Measurements from ENCODE around the gene DNAJB8.

Gene DNAJB8

DNA sequence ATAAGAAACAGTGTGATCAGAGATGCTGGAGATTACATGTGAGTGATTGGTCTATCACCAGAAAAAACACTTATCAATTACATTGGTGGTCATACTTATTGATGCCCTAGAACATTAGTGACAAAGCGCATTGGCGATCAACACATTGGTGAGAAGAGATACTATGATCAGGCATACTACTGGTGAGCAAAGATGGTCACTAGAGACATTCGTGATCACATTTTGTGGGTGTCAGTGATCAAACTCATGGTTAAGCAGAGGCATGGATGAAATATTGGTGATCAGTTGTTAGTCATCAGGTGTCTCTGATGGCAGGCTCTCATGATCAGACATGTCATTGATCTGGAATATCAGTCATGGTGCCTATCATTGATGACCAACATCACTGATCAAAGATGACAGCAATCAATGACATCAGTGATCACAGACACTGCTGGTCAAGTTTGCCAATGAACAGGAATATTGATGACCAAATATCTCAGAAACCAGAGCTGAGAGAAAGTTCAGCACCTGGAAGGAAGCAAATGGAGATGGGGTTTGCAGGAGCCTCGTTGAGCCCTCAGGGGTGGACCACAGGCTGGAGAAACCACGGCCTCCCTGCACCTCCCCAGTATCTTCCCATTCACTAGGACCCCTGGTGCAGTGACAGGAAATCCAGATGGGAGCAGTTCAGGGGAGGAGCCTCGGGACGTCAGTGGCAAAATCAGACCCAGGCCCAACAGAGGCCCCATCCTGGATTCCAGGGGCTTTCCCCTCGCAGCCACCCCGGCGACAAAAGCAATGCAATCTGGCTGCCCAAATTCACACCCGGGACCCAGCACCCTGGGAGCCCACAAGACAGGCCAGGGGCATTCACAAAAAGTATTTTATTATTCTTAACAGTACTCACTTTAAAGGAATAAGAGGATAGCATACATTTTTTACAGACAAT, 12.2 kb upstream of the DNAJB8 start:
- Histone ChIP-seq H3K4me3 (ENCODE audit: low read length) (no peak overlapping the region), H3K36me3 (ENCODE audit: control insufficient read depth, insufficient read depth, low read length) (no peaks in the 10 kb centered on the region), H3K27me3 (ENCODE audit: control insufficient read depth, insufficient read depth, low read length) (peaks cover 23% of the 10 kb centered on the region), H3K27ac (ENCODE audit: low read depth, low read length) (no peak overlapping the region), H3K4me1 (ENCODE audit: control insufficient read depth, insufficient read depth, low read length) (no peaks in the 10 kb centered on the region), H3K9ac (ENCODE audit: low read length) (no peak overlapping the region)

GRCh38 chr3:128476659-128477058, 10.0 kb upstream of the DNAJB8 start:
- Histone ChIP-seq H3K4me1 (ENCODE audit: control insufficient read depth, insufficient read depth, low read length) (no peaks in the 10 kb centered on the region), H3K27ac (ENCODE audit: low read depth, low read length) (no peak overlapping the region), H3K4me3 (ENCODE audit: low read length) (no peak overlapping the region), H3K9ac (ENCODE audit: low read length) (no peak overlapping the region), H3K36me3 (ENCODE audit: control insufficient read depth, insufficient read depth, low read length) (no peaks in the 10 kb centered on the region), H3K27me3 (ENCODE audit: control insufficient read depth, insufficient read depth, low read length) (peaks cover 8% of the 10 kb centered on the region)

DNA sequence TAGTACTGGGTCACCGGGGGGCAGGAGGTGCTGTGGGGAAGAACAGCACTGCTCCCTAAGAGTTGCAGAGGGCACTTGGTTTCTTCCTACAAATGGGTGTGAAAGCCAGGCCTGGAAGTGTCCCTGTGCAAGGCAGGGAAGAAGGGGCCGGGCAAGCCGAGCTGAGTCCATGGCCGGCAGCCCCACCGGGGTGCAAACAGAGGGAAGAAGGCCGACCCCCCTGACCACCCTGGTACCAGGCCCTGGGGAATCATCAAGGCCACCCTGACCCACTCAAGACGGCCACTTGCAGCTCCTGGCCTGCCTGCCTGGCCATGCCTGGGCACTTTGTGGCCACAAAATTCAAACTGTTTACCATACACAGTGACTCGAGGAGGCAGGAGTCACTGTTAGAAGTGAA, 8.7 kb upstream of the DNAJB8 start:
- Histone ChIP-seq H3K4me3 (ENCODE audit: low read length) (no peak overlapping the region), H3K27ac (ENCODE audit: low read depth, low read length) (no peak overlapping the region), H3K36me3 (ENCODE audit: control insufficient read depth, insufficient read depth, low read length) (no peaks in the 10 kb centered on the region), H3K27me3 (ENCODE audit: control insufficient read depth, insufficient read depth, low read length) (peaks cover 8% of the 10 kb centered on the region), H3K9ac (ENCODE audit: low read length) (no peak overlapping the region), H3K4me1 (ENCODE audit: control insufficient read depth, insufficient read depth, low read length) (no peaks in the 10 kb centered on the region)

GRCh38 chr3:128473737-128474136, 7.0 kb upstream of the DNAJB8 start:
- Histone ChIP-seq H3K27ac (ENCODE audit: low read depth, low read length) (no peak overlapping the region), H3K4me1 (ENCODE audit: control insufficient read depth, insufficient read depth, low read length) (no peaks in the 10 kb centered on the region), H3K27me3 (ENCODE audit: control insufficient read depth, insufficient read depth, low read length) (peaks cover 3% of the 10 kb centered on the region), H3K9ac (ENCODE audit: low read length) (no peak overlapping the region), H3K4me3 (ENCODE audit: low read length) (no peak overlapping the region), H3K36me3 (ENCODE audit: control insufficient read depth, insufficient read depth, low read length) (no peaks in the 10 kb centered on the region)

GRCh38 chr3:128473180-128473519, 6.5 kb upstream of the DNAJB8 start:
- peaks cover 3% of the 10 kb centered on the region for H3K27me3 ChIP-seq (ENCODE audit: control insufficient read depth, insufficient read depth, low read length)
- no peak overlapping the region for H3K27ac ChIP-seq (ENCODE audit: low read depth, low read length)
- no peak overlapping the region for H3K4me3 ChIP-seq (ENCODE audit: low read length)
- H3K4me1 ChIP-seq (ENCODE audit: control insufficient read depth, insufficient read depth, low read length), result no peaks in the 10 kb centered on the region
- H3K9ac ChIP-seq (ENCODE audit: low read length), result no peak overlapping the region
- no peaks in the 10 kb centered on the region for H3K36me3 ChIP-seq (ENCODE audit: control insufficient read depth, insufficient read depth, low read length)

- Histone ChIP-seq H3K27ac (ENCODE audit: low read depth, low read length) (no peak overlapping the region), H3K4me1 (ENCODE audit: control insufficient read depth, insufficient read depth, low read length) (no peaks in the 10 kb centered on the region), H3K36me3 (ENCODE audit: control insufficient read depth, insufficient read depth, low read length) (no peaks in the 10 kb centered on the region), H3K4me3 (ENCODE audit: low read length) (no peak overlapping the region), H3K9ac (ENCODE audit: low read length) (no peak overlapping the region), H3K27me3 (ENCODE audit: control insufficient read depth, insufficient read depth, low read length) (peaks cover 3% of the 10 kb centered on the region)
Measured at GRCh38 chr3:128472449-128473179, 5.9 kb upstream of the DNAJB8 start.

- peaks cover 3% of the 10 kb centered on the region for H3K27me3 ChIP-seq (ENCODE audit: control insufficient read depth, insufficient read depth, low read length)
- H3K4me1 ChIP-seq (ENCODE audit: control insufficient read depth, insufficient read depth, low read length), result no peaks in the 10 kb centered on the region
- no peaks in the 10 kb centered on the region for H3K36me3 ChIP-seq (ENCODE audit: control insufficient read depth, insufficient read depth, low read length)
- no peak overlapping the region for H3K9ac ChIP-seq (ENCODE audit: low read length)
- H3K27ac ChIP-seq (ENCODE audit: low read depth, low read length), result no peak overlapping the region
- H3K4me3 ChIP-seq (ENCODE audit: low read length), result no peak overlapping the region
Measured at GRCh38 chr3:128471720-128472119, 5.0 kb upstream of the DNAJB8 start.

DNA sequence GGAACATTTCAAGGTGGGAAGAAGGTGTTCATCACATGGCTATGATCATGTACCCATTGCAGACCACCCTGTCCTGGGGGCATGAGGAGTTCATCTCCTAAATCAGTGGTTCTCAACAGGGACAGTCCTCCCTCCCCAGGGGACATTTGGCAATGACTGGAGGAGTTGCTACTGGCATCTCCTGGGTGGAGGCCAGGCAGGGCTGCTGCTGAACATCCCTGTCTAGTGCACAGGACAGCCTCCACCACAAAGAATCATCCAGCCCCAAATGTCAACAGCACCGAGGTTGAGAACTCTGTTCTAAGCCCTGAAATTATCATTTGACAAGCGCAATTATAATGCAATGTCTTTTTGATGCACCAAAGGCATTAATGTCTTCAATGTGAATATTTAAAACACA, 4.4 kb upstream of the DNAJB8 start:
- no peak overlapping the region for H3K4me3 ChIP-seq (ENCODE audit: low read length)
- H3K4me1 ChIP-seq (ENCODE audit: control insufficient read depth, insufficient read depth, low read length), result no peaks in the 10 kb centered on the region
- peaks cover 6% of the 10 kb centered on the region for H3K27me3 ChIP-seq (ENCODE audit: control insufficient read depth, insufficient read depth, low read length)
- no peaks in the 10 kb centered on the region for H3K36me3 ChIP-seq (ENCODE audit: control insufficient read depth, insufficient read depth, low read length)
- no peak overlapping the region for H3K9ac ChIP-seq (ENCODE audit: low read length)
- no peak overlapping the region for H3K27ac ChIP-seq (ENCODE audit: low read depth, low read length)

- H3K36me3 ChIP-seq (ENCODE audit: control insufficient read depth, insufficient read depth, low read length), result no peaks in the 10 kb centered on the region
- H3K27ac ChIP-seq (ENCODE audit: low read depth, low read length), result no peak overlapping the region
- H3K27me3 ChIP-seq (ENCODE audit: control insufficient read depth, insufficient read depth, low read length), result peaks cover 10% of the 10 kb centered on the region
- H3K9ac ChIP-seq (ENCODE audit: low read length), result no peak overlapping the region
- H3K4me3 ChIP-seq (ENCODE audit: low read length), result no peak overlapping the region
- no peaks in the 10 kb centered on the region for H3K4me1 ChIP-seq (ENCODE audit: control insufficient read depth, insufficient read depth, low read length)
Measured at GRCh38 chr3:128470134-128470899, 3.6 kb upstream of the DNAJB8 start.

- H3K4me1 ChIP-seq (ENCODE audit: control insufficient read depth, insufficient read depth, low read length), result no peaks in the 10 kb centered on the region
- no peaks in the 10 kb centered on the region for H3K36me3 ChIP-seq (ENCODE audit: control insufficient read depth, insufficient read depth, low read length)
- H3K27ac ChIP-seq (ENCODE audit: low read depth, low read length), result no peak overlapping the region
- H3K4me3 ChIP-seq (ENCODE audit: low read length), result no peak overlapping the region
- H3K9ac ChIP-seq (ENCODE audit: low read length), result no peak overlapping the region
- peaks cover 10% of the 10 kb centered on the region for H3K27me3 ChIP-seq (ENCODE audit: control insufficient read depth, insufficient read depth, low read length)
Measured at GRCh38 chr3:128469556-128469955, 2.9 kb upstream of the DNAJB8 start.

DNA sequence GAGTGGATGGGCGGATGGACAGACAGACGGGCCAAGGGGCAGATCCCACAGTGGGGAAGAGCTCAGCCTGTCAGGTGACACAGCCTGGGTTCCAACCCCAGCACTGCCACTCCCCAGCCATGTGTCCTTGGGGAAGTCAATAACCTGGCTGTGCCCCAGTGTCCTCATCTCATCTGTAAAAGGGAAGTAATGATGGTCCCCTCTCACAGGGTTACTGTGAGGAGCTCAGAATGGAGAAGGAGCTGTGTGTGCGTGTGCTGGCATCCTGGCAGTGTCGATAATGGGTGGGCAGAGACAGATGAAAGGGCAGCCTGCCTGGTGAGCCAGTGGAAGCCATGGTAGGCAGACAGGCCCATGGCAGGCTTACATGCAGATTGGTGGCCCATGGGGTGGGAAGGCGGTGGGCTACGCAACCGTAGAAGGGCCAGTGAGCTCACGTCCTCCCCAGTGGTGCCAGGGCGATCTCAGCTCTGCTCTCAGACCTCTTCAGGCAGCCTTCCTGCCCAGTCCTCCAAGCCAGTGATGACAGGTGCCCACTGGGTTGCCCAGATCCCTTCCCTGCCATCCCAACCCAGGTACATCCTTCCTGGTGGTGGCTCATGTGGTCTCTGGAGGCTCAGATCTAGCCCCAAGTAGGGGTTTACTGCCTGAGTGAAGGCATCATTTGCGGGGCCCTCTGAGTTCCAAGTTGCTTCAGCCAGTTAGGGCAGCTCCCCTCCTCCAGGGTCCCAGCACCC, 2.3 kb upstream of the DNAJB8 start:
- H3K4me1 ChIP-seq (ENCODE audit: control insufficient read depth, insufficient read depth, low read length), result no peaks in the 10 kb centered on the region
- H3K9ac ChIP-seq (ENCODE audit: low read length), result no peak overlapping the region
- H3K36me3 ChIP-seq (ENCODE audit: control insufficient read depth, insufficient read depth, low read length), result no peaks in the 10 kb centered on the region
- H3K4me3 ChIP-seq (ENCODE audit: low read length), result no peak overlapping the region
- peaks cover 10% of the 10 kb centered on the region for H3K27me3 ChIP-seq (ENCODE audit: control insufficient read depth, insufficient read depth, low read length)
- H3K27ac ChIP-seq (ENCODE audit: low read depth, low read length), result no peak overlapping the region

DNA sequence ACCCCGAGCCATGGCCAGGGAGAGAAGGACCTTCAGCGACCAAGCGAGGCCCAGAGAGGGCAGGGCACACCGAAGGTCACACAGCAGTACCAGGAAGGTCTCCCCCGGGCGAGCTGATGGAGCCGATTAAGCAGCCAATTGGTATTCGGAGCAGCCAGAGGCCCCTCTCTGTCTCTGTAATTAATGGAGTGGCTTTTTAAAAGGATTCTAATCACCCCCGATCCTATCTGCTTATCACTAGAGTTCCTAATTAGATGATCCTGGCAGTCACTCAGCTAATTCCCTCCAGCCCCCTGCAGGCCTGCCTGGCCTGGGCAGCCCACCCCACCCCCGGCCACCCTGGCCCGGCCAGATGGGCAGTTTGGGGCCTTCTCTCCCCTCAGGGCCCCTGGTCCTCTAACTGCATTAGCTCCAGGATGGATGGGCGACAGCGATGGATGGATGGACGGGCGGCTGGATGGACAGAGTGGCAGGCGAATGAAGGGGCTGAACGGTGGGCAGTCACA, 1.6 kb upstream of the DNAJB8 start:
- Histone ChIP-seq H3K4me1 (ENCODE audit: control insufficient read depth, insufficient read depth, low read length) (no peaks in the 10 kb centered on the region), H3K27me3 (ENCODE audit: control insufficient read depth, insufficient read depth, low read length) (peaks cover 10% of the 10 kb centered on the region), H3K4me3 (ENCODE audit: low read length) (no peak overlapping the region), H3K9ac (ENCODE audit: low read length) (no peak overlapping the region), H3K36me3 (ENCODE audit: control insufficient read depth, insufficient read depth, low read length) (no peaks in the 10 kb centered on the region), H3K27ac (ENCODE audit: low read depth, low read length) (no peak overlapping the region)
